NCI-H526 treated with DMSO at 0.1 percent for 48 hours (cell line): ENCODE data around the gene OMP.

Experiments
- DNase-seq: peaks from one replicate; lab custom pipeline; 2025; lab: John Stamatoyannopoulos, UW

Gene OMP

DNA sequence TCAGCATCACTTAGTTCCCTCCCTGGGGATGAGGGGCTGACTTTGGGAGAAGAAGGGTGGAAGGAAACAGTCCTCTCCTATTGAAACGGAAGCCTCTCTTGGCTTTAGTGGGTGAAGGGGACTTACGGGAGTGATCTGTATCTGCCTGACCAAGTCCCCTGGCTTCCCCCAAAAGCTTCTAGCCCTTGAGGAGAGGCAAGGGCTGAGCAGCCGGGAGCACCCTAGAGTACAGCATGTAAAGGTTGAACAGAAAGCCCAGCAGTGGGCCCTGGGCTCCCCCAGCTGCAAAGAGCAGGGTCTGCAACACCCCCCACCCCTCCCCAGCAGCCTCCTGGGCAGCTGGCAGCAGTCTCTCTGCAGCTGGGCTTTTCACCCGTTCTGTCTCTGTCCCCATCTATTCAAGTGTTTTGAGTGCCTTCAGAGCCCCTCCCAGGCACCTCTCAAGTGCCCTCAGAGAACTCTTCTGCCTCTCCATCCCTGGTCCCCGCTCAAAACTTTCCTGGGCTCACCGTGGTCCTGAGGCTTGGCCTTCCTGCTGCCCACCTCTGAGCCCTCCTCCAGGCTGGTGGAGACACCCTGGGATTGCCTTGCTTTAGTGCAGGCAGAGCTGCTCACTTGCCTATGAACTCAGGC is 33.2 kb upstream of the OMP start:
- DNase-seq: no peak

DNA sequence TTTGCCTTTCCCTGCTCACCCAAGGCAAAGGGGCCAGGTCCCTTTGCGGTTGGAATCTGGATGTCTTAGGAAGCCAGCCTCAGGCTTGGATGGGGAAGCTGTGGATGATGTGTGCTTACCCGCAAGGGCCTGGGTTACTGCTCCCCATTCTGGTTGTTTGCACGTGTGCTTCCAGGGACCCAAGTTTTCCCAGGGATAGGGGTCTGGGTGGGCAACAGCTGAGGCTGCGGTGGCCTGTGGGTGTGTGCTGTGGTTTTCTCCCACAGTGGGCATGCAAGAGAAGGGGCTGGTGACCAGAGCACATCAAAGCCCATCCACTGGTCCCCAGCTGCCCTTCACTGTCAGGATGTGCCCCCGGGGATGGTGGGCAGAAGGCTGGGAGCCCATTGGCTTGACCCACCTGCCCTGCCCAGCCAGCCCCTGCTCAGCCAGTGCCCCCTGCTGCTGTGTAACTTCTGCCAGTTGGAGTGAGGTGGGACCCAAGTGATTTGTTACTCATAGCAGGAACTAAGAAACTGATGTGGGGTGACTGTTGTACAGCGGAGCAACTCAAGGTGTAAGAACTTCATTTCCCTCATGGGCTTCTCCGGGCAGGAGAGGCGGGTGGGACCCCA is 32.6 kb upstream of the OMP start:
- DNase-seq: no peak

DNA sequence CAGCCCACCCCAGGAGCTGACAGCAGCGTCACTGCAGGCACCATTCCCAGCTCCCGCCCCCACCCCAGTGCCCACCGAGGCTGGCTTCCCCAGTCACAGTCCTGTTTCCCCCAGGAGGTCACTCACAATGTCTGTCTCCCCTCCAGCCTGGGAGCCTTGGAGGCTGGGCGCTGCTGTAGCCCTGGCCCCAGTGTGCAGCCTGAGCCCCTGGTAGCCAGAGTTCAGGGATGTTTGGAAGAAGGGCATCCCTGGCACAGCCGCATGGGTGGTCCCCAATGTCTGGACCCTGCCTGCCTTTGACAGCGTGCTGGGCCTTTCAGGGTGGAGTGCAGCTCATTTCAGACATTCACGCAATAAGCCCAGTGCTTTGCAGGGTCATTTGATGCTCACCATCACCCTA is 31.6 kb upstream of the OMP start:
- no peak for DNase-seq

DNA sequence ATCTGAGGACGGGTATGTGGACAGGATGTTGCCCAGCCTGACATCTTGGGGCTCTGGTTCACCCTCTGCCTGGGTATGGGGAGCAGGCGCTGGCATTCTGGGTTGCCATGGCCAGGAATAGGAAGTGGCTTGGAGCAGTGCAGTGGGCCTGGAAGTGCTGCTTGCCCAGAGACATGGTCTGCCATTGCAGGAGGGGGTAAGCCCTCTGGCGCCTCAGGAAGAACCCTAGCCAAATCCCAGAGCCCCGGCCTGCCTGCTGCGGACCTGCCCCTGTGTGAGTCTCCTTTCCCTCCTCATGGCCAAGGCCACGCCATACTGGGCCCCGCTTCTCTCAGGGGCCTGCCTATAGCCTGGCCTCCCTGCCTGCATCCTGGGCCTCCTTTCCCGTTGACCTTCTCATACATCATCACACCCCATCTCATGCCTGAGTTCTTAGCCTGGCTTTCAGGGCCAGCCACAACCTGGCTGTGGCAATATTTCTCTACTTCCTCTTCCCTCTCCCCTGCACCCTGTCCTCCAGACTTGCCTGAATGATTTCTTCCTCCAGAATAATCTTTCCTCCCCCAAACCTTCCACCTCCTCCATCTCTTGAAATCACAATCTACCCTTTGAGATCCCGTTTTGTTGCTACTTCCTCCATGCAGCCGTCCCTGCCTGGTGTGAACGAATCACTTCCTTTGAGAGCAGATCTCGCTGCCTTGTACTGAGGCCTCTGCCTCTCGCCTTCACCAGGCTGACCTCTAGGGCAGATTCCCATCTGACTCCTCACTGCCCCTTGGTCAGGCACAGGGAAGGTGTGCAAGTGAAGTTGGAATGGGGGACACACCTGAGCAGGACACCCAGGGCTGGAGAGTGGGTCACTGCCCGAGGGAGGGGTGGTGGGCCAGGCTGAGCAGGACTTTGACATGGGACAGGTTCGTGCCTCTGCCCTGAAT is 30.7 kb upstream of the OMP start:
- DNase-seq: no peak

DNA sequence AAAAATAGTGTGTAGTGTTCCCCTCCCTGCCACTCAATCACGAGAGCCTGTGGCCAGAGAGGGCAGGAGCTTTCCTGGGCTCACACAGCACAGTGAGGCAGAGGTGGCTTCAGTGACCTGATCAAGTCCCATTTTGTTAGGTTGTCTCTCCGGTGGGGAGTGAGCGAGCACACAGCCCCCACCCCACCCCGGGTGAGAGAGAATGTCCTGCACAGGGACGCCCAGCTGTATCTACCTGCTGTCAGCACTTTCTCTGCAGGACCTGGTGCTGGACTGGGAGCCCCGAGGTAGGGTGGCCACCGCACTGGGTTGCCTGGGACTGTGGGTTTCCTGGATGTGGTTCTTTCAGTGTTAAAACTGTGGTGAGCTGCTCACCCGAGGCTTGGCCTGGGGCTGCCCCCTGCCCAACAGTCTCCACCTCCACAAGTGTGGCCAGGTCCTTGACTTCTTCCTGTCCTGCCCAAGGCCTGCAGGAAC is 29.8 kb upstream of the OMP start:
- DNase-seq: no peak

DNA sequence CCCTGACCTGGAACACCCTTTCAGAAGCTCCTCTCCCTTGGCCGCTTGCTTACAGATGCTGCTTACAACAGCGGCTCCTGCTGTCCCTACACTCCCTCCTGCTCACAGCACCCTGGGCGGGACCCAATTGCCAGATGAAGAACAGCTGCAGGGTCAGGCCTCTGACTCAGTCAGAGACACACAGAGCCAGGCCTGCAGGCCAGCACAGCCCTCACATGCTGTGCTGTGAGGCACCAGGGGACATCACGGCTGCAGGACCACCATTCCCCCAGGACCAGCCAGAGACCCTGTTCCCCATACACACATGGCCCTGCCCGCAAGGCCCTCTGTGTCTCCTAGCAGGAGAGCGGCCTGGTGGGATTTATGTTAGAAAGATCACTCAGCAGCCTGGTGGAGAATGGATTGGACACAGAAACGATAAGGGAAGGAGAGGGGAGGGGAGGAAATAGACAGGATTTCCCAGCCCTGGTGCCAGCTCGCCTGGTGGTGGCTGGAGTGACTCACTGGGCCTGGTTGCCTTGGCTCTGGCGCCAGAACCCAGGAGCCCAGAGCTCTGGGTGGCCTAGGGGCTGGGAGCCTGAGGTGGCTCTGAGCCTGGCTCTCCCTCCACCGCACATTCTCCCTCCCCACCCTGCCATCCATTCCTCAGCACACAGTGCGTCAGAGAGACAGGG is 29.2 kb upstream of the OMP start:
- DNase-seq: no peak

DNA sequence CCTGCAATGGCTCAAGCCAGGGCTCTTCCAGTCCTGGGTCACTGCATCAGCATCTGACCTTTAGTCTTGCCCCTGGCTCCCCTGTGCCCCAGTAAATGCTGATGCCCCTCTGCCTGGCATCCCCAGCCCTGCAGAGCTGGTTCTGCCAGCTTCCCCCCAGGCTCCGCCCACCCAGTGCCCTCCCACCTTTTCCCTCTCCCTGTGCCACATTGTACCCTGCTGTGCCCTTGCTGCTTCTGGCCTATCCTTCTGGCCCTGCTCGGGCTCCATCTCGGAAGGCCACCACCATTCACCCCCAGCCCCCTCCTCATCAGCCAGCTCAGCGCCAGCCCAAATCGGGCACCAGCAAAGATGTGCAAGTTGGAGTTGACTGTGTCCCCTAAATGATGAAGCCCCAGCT is 28.4 kb upstream of the OMP start:
- no peak for DNase-seq

DNA sequence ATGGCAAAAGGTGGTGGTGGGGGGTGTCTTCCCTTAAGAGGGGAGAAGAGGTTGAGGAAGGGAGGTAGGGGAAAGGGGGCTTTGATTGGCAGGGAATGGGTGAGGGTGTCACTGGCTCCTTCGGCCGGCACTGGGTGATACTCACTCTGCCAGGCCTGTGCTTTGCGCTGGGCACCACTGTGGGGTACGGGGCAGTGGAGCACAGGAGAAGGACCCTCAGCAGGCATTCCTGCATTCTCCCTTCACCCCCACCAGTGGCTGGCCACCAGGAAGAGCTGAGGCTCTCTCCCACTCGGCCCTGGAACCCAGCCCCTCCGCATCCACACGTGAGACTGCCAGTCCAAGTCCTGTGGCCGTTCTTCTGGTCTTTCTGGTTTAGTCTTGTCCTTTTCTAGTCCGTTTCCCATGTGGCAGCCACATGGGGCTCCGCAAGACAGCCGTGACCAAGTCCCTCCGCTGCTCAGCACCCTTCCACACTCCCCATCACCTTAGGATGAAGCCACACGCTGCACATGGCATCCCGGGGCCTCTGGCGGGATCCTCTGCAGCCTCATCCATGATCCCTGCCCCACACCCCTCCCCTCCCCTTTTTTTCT is 27.9 kb upstream of the OMP start:
- DNase-seq: no peak

DNA sequence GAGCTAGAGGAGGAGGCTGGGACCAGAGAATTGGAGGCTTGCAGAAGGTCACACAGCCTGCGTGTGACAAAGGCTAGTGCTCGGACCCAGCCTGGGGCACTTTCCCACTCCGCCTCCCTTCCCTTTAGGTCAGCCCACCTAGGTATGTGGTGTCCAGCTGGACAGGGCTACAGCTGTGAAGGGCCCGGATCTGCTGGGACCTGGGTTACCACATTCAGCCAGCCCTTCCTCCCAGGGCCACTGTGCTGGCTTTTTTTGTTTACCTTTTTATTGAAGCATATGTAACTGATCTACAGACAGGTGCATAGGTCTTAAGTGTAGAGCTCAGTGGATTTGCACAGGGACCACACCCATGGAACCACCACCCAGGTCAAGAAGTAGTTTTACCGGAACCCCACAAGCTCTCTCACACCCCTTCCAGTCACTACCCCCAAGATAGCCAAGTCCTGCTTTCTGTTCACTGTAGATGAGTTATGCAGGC is 27.2 kb upstream of the OMP start:
- peak; percentile 43 for DNase-seq

DNA sequence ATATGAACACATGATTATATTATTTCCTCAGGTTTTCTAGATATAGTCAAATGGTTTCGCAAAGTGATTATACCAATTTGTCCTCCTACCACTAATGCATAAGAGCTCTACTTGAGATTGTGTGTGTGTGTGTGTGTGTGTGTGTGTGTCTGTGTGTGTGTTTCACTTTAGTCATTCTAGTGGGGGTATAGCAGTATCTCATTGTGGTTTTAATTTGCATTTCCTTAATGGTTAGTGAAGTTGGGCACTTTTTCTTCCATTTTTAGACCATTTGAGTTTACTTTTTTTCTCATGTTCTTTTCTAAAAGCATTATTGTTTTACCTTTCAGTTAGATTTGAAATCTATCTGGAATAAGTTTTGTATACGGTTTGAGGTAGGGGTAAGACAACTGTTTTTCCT is 23.0 kb upstream of the OMP start:
- no peak for DNase-seq

DNA sequence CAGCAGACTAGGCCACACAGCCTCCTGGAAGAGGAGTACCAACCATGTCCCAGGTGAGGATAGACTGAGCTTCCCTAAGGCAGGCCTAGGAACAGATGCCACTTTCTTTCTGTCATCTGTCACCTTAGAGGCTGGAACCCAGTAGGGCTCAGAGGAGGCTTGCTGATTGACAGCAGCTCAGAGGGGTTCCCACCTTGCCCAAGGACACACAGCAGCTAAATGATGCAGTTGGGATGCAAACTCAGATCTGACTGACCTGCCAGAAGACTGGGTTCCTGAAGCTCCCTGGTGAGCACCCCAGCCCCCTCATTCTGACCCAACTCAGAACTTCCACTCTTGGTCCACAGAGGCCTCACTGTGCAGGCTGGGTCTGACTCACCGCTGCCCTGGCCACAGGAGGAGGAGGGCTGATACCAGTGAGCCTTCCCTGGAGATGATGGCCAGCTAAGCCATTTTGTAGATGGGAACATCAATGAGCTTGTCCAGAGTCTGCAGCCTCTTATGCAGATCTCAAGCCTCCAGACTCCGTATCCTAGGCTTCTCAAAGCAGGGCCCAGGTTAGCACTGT is 21.9 kb upstream of the OMP start:
- DNase-seq: no peak

DNA sequence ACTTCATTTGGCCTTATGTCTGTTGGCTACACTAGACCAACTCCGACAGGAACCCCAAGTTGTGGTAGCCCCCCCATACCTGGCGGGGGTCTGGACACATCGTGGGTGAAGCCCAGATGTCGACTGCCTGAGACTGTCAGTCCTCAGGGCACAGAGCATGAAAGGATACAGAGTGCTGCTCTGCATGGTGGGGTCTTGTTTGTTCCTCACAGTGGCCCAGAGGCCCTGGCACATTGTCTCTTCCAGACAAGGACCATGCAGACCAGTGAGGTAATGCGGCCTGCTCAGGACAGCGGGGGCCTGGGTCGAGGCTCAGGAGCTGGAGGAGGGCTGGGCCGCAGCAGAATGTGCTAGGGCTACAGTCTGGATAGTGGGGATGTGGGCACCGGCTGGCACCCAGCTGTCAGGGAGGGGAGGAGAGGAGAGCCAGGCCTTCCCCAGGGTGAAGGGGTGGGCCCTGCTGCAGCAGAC is 21.2 kb upstream of the OMP start:
- no peak for DNase-seq

DNA sequence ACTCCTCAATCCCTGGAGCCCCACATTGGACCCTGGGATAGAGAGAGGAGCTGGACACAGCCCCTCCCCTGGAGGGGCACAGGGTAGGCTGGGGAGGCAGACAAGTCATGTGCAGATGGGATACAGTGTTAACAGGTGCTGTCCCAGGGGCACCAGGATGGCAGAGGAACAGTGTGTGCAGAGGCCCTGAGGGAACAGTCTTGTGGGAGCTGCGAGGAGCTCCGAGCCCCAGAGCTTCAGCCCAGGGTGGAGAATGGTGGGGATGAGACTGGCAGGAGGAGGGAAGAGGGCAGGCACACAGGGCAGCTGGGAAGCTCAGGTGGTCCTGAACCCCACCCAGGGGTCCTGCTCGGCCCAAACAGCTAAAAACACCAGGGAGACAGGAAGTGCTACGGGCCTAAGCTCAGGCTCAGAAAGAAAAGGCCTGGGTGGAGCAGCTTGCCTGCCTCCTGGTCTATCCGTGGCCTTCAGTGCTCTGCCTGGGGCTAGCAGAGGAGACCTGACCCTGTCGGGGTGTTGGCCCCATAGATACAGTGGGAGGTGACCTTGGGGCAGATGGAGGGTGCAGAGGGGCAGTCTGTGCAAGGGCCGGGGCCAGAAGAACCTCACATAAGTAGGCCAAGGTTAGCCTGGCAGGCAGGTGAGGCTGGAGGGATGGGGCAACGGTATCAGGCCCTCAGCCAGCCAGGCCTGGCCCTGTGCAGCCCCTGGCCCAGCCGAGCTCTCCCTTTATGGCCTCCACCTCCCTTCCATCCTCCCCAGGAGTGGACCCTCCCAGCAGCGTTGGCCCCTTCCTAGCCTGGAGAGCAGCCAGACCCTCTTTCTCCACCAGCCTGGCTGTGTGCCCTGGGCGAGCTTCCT is 20.4 kb upstream of the OMP start:
- DNase-seq: no peak

DNA sequence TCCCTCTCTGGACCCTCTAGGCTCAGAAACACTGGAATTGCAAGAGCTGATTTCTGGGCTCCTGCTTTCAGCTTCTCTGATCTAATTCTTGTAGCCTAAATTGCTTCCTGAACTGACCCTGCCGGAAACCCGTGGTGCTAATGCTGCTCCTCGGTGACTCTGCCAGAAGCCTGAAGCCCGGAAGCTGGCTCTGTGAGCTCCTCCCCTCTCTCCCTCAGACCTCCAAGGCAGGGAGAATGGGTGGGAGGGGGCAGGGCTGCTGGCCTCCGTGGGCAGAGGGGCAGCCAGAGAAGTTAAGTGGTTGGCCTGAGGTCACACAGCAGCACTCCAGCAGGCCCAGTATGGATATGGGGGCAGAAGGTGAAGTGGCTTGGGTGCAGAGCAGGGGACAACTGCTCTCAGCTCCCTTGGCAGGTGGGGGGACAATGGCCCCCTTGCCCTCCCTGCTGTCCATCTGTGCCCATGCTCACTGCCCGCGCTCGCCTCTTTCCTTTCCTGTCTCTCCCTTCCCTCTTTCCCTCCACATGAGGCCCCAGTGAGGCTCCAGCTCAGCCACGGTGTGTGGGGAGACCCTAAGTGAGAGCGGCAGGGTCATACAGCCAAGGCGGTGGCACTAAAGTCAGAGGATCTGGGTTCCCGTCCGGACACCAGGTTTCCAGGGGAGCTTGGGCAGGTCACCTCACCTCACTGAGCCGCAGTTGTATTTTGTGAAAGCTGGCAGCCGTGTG is 19.6 kb upstream of the OMP start:
- DNase-seq: no peak

DNA sequence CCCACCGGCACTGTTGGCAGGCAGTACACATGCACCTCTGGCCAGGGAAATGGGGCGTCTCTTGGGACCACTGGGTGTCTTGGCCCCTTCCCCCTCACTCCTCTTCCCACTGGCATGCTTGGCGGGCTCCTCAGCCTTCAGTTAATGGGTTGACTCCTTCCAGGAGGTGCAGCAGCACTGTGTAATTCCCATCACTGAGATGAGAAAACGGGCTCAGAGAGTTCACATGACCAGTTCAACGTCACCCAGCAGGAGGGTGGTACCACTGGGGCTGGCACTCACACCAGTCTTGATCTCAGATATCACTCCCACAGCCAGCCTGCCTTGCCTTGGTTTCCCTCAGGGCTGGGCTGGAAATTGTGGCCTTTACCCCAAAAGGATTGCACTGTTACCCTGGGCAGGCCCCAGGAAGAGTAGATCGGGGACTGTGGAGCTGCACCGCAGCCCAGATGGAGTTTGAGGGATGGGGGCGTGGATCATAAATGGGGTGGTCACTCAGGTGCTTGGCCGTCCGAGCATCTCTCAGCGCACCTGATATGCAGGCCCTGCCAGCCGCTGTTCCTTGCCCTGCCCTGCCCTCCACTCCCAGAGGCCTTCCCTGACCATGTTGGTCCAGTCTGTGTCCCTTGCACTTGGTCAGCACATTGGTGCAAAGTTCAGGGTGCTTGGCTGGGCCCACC is 18.9 kb upstream of the OMP start:
- DNase-seq: no peak

DNA sequence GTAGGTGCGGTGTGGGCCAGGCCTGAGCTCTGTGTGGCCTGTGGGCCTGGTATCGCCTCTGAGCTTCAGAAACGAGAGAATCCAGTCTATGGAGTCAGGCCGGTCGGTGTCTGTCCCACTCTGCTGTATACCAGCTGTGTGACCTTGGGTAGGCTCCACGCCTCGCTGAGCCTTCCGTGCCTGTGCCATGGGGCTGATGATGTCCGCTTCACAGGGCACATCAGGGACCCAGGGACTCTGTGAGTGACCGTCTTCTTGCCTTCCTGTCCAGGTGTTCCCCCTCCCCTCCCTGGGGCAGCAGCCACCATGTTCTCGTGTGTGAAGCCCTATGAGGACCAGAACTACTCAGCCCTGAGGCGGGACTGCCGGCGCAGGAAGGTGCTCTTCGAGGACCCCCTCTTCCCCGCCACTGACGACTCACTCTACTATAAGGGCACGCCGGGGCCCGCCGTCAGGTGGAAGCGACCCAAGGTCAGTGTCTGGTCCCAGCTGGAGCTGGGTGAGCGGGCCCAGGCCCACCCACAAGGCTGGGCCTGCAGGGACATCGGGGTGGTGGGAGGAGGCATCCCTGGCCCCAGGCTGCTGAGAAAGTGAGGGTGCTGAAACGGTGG is 18.0 kb upstream of the OMP start:
- DNase-seq: no peak

DNA sequence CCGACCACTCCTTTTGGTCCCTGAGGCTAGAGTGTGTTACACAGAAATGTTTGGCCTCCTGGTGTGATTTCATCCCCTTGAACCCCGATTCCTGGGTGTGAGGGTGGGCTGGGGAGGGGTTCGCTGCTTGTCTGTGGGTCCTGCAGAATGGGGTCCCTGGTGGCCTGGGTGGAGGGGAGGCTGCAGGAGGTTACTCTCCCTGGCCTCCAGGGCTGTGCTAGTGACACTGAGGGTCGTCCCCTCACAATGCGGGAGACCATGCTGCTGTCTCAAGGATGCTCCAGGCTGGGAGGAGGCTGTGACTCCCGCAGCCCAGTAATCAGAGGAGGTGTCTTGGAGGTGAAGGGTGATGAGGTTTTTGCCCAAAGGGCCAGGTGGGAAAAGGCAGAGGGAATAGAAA is 17.0 kb upstream of the OMP start:
- DNase-seq: no peak

DNA sequence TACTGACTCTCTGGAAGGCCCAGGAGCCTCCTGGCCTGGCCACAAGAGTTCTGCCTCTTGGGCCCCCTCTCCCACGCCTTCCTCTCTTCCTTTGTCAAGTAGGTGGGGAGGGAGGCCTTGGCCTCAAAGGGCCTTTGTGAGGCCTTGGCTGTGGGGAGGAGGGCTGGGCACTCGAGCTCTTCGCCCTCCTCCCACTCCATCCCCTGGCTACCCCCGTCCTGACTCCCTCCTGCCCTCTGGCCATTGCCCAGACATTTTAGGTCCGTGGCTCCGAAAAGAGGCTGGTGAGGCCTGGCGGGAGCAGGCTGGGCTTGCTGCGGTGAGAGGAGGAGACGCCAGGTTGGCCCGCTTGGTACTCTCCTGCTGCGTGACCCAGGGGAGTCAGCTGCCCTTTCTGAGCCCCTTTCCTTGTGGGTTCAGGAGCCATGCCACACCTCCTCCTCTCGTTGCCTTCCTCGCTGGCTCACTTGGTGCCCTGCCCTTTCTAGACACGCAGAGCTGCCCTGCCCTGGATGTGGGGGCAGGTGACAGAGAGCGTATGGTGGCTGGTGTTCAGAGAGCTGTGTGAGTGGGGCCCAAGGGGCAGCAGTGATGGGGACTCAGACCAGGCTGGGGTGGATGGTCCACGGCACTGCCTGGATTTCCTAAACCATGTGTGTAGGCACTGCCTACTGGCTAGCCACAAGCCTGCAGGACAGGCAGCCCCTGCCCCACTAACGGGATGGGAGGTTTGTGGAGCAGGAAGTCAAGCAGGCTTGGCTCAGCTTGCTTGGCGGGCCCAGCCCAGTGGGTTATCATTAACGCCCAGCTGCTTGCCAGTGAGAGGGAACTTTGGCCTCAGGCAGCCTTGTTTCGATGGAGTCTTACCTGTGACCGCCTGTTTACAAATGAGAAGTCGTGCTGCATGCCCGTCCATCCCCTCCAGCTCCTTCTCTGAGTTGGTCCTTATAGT is 15.8 kb upstream of the OMP start:
- no peak for DNase-seq
